HepG2 (cell line): ENCODE measurements around the gene ARPC1A. TPM values are rescaled to one million over a fixed set of nuclear protein-coding genes. Genes with fewer than 3 reads are reported as not detected.

ENCODE experiments used
- FOXP1 ChIP-seq, 2 experiments: fragments of 450-650 bp in 1 of 2; IDR thresholded peaks; 2 replicates each; pipeline ENCODE4 v1.6.1; 2017 to 2018; ENCODE audit warnings: antibody characterized with exemption in 1 of 2
- HNF4A ChIP-seq: sonication (generic); formaldehyde crosslinking; IDR thresholded peaks from 2 replicates; pipeline ENCODE4 v1.4.0; 2020; ENCODE audit warnings: missing genetic modification reagents
- JARID2 ChIP-seq: sonication (generic); formaldehyde crosslinking; IDR thresholded peaks from 2 replicates; pipeline ENCODE4 v1.8.1; 2023; ENCODE audit warnings: missing genetic modification reagents, inconsistent platforms; ENCODE audit not compliant: insufficient replicate concordance
- NBN ChIP-seq: fragments of 450-650 bp; conservative IDR thresholded peaks from 2 replicates; pipeline ENCODE4 v1.6.1; 2017
- RORA ChIP-seq: sonication (generic); formaldehyde crosslinking; IDR thresholded peaks from 2 replicates; pipeline ENCODE4 v1.5.0; 2020; ENCODE audit warnings: mild to moderate bottlenecking, missing genetic modification reagents, moderate library complexity
- TAF1 ChIP-seq: sonication (generic); formaldehyde crosslinking; IDR thresholded peaks from 2 replicates; pipeline ENCODE4 v1.4.0; 2020; ENCODE audit warnings: missing genetic modification reagents
- TP53 ChIP-seq: sonication (generic); formaldehyde crosslinking; conservative IDR thresholded peaks from 2 replicates; pipeline ENCODE4 v1.4.0; 2020; ENCODE audit warnings: missing genetic modification reagents
- ZHX2 ChIP-seq, 2 experiments: sonication (generic) in 1 of 2; formaldehyde crosslinking in 1 of 2; IDR thresholded peaks; 2 replicates each; pipeline versions ENCODE4 v1.6.1 to v1.9.0; 2014 to 2022; ENCODE audit warnings: antibody characterized with exemption in 1 of 2, borderline replicate concordance in 1 of 2, inconsistent platforms in 1 of 2, low read depth in 1 of 2, missing genetic modification reagents in 1 of 2
- ZNF350 ChIP-seq: sonication (generic); formaldehyde crosslinking; IDR thresholded peaks from 2 replicates; pipeline ENCODE4 v1.4.0; 2020; ENCODE audit warnings: mild to moderate bottlenecking, low read depth, missing genetic modification reagents, borderline replicate concordance
- ZNF770 ChIP-seq: sonication (generic); formaldehyde crosslinking; IDR thresholded peaks from 2 replicates; pipeline ENCODE4 v1.5.0; 2020; ENCODE audit warnings: mild to moderate bottlenecking, missing genetic modification reagents
- polyA plus RNA-seq, 8 experiments: library from polyadenylated mRNA; depleted of rRNA in 3 of 8; stranded (reverse) in 7 of 8; unstranded in 1 of 8; fragments of >200 nt; fragmentation: Illumina TruSeq in 4 of 8; extraction: Trizol in 4 of 8; gene quantifications; 2 replicates each; pipeline versions ENCODE4 v1.2.1 to v1.2.3, GENCODE V29; 2011 to 2016; ENCODE audit warnings: low read depth in 4 of 8, missing spikeins in 1 of 8, mixed read lengths in 1 of 8; ENCODE audit not compliant: insufficient read depth in 1 of 8
- total RNA-seq, 5 experiments: library from RNA; depleted of rRNA; stranded (reverse); fragments of >200 nt; fragmentation: Illumina TruSeq; extraction: Trizol; gene quantifications; 2 replicates each; pipeline ENCODE4 v1.2.3, GENCODE V29; 2016; ENCODE audit warnings: low read depth in 1 of 5
- TF ChIP-seq, protein P1 (sequence below): sonication (generic); formaldehyde crosslinking; IDR thresholded peaks from 2 replicates; pipeline ENCODE4 v1.4.0; 2020; ENCODE audit warnings: missing genetic modification reagents, borderline replicate concordance
- TF ChIP-seq, protein P2 (sequence below): sonication (generic); formaldehyde crosslinking; IDR thresholded peaks from 2 replicates; pipeline ENCODE4 v1.5.0; 2020; ENCODE audit warnings: mild to moderate bottlenecking, missing genetic modification reagents

The ARPC1A gene
- total and polyA plus RNA-seq, 2 of the 13 experiments (the other 11 are each of a cell fraction or from before 2014, with no cell fraction given) = 44.3 to 88.5 TPM

- TF ChIP-seq ZHX2 (IDR thresholded peaks at IDR 0.05; ENCODE audit: low read depth) (no peak), ZHX2 (CRISPR knock-in tag; IDR thresholded peaks at IDR 0.05; ENCODE audit: borderline replicate concordance) (no peak), TP53 (CRISPR knock-in tag) (no peak), NBN (no peak), JARID2 (no peak), RORA (no peak), HNF4A (CRISPR knock-in tag) (peak; percentile 57), FOXP1 (IDR thresholded peaks at IDR 0.05) (no peak), FOXP1 (CRISPR knock-in tag; IDR thresholded peaks at IDR 0.05) (no peak), ZNF770 (CRISPR knock-in tag) (peak; percentile 99), TAF1 (no peak), ZNF350 (CRISPR knock-in tag) (no peak)
- TF ChIP-seq, protein P1, sequence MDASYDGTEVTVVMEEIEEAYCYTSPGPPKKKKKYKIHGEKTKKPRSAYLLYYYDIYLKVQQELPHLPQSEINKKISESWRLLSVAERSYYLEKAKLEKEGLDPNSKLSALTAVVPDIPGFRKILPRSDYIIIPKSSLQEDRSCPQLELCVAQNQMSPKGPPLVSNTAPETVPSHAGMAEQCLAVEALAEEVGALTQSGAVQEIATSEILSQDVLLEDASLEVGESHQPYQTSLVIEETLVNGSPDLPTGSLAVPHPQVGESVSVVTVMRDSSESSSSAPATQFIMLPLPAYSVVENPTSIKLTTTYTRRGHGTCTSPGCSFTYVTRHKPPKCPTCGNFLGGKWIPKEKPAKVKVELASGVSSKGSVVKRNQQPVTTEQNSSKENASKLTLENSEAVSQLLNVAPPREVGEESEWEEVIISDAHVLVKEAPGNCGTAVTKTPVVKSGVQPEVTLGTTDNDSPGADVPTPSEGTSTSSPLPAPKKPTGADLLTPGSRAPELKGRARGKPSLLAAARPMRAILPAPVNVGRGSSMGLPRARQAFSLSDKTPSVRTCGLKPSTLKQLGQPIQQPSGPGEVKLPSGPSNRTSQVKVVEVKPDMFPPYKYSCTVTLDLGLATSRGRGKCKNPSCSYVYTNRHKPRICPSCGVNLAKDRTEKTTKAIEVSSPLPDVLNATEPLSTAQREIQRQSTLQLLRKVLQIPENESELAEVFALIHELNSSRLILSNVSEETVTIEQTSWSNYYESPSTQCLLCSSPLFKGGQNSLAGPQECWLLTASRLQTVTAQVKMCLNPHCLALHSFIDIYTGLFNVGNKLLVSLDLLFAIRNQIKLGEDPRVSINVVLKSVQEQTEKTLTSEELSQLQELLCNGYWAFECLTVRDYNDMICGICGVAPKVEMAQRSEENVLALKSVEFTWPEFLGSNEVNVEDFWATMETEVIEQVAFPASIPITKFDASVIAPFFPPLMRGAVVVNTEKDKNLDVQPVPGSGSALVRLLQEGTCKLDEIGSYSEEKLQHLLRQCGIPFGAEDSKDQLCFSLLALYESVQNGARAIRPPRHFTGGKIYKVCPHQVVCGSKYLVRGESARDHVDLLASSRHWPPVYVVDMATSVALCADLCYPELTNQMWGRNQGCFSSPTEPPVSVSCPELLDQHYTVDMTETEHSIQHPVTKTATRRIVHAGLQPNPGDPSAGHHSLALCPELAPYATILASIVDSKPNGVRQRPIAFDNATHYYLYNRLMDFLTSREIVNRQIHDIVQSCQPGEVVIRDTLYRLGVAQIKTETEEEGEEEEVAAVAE (CRISPR knock-in tag) = no peak
- TF ChIP-seq, protein P2, sequence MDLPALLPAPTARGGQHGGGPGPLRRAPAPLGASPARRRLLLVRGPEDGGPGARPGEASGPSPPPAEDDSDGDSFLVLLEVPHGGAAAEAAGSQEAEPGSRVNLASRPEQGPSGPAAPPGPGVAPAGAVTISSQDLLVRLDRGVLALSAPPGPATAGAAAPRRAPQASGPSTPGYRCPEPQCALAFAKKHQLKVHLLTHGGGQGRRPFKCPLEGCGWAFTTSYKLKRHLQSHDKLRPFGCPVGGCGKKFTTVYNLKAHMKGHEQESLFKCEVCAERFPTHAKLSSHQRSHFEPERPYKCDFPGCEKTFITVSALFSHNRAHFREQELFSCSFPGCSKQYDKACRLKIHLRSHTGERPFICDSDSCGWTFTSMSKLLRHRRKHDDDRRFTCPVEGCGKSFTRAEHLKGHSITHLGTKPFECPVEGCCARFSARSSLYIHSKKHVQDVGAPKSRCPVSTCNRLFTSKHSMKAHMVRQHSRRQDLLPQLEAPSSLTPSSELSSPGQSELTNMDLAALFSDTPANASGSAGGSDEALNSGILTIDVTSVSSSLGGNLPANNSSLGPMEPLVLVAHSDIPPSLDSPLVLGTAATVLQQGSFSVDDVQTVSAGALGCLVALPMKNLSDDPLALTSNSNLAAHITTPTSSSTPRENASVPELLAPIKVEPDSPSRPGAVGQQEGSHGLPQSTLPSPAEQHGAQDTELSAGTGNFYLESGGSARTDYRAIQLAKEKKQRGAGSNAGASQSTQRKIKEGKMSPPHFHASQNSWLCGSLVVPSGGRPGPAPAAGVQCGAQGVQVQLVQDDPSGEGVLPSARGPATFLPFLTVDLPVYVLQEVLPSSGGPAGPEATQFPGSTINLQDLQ (CRISPR knock-in tag) = no peak
These were observed 49.5 kb downstream of the ARPC1A start (continued) for GRCh38 chr7:99375070-99375807.
